Measurements from ENCODE around the gene NAA40.

The NAA40 gene

DNA sequence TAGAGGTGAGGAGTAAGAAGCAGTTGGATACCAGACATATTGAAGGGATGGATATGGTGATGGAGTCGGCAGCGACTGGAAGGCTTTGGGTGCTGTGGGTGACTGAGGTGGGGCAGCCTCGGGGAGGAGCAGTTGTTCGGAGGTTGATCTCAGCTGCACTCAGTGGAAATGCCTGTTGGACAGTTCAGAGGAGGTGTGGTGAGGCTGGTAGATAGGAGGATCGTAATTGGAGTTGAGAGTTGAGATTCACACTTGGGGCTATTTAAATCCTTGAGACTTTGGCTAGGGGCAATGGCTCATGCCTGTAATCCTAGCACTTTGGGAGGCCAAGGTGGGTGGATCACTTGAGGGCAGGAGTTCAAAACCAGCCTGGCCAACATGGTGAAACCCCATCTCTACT lies 54.3 kb downstream of the NAA40 start:
- no peak for DNase-seq

DNA sequence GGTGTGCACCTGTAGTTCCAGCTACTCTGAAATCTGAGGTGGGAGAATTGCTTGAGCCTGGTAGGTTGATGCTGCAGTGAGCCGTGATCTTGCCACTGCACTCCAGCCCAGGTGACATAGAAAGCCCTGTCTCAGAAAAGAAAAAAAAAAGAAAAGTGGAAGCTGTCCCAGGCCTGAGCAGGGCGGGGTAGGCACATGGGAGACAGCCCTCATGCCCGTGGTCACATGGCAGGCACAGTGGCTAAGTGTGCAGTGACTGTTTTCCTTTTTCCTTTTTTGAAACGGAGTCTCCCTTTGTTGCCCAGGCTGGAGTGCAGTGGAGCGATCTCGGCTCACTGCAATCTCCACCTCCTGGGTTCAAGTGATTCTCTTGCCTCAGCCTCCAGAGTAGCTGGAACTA lies 55.2 kb downstream of the NAA40 start:
- no peak for DNase-seq

DNA sequence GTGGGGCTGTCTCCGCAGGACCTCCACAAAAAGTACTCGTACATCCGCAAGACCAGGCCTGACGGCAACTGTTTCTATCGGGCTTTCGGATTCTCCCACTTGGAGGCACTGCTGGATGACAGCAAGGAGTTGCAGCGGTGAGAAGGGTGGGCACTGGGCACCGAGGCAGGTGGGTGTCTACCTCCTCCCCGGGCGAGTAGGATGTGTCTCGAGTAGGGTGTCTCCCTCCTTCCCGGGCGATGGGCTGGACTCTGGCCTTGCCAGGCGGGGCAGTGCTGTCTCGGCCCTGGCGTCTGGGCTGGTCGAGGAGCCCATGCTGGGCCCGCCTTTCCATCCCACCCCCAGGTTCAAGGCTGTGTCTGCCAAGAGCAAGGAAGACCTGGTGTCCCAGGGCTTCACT lies 57.7 kb downstream of the NAA40 start:
- no peak for DNase-seq

DNA sequence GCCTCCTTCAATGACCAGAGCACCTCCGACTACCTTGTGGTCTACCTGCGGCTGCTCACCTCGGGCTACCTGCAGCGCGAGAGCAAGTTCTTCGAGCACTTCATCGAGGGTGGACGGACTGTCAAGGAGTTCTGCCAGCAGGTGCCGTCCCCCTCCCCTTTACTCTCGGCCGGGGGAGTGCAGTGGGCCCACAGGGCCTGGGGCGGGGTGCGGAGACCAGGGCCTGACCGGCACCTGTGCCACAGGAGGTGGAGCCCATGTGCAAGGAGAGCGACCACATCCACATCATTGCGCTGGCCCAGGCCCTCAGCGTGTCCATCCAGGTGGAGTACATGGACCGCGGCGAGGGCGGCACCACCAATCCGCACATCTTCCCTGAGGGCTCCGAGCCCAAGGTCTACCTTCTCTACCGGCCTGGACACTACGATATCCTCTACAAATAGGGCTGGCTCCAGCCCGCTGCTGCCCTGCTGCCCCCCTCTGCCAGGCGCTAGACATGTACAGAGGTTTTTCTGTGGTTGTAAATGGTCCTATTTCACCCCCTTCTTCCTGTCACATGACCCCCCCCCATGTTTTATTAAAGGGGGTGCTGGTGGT lies 58.4 kb downstream of the NAA40 start:
- no peak for DNase-seq

DNA sequence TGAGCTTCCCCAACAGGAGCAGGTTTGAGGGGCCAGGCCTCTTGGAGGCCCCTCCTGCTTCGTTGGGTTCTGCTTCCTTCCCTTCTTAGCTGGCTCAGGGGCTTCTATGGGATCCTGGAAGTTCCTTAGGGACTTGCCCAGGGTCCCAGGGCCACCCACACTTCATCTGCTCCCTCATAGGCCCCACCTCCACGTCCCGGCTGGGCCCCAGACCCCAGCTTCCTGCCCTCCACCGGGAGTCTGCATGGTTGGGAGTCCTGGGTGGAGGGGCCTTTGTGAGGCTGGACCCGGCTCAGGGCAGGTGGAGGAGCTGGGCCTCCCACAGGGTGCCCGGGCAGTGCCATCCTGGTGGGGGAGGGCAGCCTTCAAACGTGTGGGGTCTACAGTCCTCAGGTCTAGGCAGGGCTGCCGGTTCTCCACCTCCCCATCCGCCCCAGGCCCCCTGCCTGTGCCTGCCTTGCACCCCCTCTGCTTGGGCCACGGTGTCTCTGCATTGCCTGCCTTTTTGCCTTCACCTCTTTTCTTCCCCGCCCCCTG lies 59.1 kb downstream of the NAA40 start:
- DNase-seq = no peak

DNA sequence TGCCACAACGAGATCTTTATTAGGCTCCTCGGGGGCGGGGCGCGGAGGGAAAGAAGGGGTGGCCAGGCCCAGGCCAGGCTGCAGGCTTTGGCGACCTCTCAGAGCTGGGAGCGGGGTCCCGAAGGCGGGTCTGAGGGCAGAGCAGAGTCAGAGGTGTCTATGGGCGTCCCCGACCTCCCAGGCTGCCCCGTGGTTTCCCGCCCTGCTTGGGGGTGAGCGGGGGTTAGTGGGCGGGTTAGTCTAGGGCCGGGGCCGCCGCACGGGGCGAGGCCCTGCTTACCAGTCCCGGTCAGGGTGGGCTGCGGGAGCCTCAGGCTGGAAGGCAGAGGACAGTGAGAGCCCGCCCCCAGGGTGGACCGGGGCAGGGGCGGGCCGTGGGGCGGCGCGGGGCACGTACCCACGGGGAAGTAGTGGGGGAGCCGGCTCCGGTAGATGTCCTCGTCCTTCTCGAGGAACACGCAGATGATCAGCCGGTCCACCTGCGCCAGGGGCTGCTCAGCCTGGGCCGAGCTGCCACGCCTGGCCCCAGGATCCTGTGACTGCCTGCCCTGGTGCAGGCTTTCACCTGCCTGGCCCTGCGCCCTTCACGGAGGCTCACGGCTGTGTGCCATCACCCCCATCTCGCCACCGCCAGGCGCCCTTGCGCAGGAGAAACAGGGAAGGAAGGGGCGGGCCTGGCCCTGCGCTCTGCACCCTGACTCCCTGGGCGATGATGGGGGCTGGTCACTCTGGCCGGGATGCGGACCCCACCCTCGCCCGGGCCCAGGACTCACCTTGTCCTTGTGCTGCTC lies 60.0 kb downstream of the NAA40 start:
- no peak for DNase-seq

DNA sequence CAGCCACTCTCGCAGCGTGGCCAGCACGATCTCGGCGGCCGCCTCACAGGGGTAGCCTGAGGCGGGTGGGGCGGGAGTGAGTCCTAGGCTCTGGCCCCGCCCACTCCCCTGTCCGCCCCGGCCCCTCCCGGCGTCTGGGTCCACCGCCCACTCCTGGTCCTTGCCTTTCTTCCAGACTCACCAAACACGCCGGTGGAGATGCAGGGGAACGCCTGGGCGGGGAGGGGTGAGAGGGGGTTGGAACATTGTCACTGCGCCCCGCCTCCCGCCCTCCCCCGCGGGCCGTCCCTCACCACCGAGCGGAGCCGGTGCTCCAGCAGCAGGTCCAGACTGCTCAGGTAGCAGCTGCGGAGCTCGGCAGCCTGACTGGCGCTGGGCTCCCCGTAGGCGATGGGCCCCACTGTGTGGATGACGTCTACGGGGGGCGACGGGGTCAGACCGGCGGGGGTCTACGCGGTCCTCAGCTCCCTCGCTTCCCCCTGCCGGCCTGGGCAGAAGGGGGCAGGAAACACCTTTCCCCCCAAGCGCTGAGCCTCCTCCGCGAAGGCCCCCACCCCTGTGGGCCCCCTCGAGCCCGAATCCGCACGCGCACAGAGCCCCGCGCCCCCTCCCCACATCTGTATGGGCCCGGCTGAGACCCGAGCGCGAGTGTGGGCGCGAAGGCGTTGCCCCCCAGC lies 60.7 kb downstream of the NAA40 start:
- peak; percentile 42 for DNase-seq

DNA sequence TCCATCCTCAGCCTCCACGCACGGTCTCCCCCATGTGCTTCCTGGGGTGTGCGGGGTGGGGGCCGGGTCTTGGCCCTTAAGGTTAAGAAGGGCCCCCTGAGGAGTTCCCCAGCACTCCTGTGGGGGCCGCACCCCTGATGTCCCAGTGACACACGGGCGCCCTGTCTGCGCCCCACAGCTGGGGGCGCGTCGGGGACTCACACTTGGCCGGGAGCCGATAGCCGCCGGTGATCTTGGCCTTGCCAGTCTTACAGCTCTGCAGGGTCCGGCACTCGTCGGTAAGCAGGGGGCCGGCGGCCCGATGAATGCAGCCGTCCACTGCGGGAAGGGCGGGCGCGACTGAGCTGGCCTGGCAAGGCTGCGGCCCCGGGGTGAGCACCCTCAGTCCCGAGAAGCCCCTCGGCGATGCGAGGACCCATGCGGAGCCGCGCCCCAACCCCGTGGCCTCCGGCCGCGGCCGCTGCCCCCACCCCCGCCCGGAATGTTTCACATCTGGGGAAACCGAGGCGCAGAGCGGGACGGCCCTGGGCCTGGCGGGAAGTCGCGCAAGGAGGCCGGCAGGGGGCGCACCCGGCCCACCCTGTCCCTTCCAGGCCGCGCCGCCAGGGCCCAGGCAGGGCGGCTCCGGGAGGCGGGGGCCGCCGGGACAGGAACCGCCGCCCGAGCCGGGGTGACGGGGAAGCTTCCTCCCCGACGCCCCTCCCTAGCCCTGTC lies 61.4 kb downstream of the NAA40 start:
- DNase-seq = no peak

DNA sequence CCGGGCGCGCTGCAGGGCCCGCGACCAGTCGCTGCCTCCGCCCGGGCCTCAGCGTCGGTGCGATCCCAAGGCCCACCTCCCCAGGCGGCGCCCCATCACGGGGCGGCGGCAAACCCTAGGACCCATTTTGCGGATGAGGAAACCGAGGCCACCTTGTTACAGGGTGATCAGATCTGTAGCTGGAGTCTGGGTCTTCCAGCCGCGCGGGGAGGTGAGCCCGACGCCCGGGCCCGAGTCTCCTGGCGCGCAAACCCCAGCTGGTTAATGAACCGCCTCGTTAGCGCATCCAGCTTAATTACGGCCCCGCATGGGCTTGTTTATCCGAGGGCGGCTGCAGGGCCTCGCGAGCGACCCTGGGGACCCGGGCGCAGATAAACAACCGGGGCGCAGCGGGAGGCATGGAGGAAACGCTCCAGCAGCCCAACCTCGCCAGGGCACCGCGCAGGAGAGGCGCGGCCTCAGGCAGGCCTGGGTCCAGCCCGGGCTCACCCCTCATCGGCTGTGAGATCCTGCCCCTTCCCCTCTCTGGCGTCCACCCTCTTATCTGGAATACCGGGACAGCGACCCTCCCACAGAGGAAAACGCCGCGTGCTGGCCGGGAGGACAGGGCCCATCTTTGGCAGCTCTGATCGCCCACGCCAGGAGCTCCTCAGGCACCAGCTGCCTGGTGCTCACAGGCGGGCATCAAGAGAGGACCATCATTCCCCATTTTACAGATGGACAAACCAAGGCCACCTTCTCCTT lies 62.1 kb downstream of the NAA40 start:
- DNase-seq = no peak

DNA sequence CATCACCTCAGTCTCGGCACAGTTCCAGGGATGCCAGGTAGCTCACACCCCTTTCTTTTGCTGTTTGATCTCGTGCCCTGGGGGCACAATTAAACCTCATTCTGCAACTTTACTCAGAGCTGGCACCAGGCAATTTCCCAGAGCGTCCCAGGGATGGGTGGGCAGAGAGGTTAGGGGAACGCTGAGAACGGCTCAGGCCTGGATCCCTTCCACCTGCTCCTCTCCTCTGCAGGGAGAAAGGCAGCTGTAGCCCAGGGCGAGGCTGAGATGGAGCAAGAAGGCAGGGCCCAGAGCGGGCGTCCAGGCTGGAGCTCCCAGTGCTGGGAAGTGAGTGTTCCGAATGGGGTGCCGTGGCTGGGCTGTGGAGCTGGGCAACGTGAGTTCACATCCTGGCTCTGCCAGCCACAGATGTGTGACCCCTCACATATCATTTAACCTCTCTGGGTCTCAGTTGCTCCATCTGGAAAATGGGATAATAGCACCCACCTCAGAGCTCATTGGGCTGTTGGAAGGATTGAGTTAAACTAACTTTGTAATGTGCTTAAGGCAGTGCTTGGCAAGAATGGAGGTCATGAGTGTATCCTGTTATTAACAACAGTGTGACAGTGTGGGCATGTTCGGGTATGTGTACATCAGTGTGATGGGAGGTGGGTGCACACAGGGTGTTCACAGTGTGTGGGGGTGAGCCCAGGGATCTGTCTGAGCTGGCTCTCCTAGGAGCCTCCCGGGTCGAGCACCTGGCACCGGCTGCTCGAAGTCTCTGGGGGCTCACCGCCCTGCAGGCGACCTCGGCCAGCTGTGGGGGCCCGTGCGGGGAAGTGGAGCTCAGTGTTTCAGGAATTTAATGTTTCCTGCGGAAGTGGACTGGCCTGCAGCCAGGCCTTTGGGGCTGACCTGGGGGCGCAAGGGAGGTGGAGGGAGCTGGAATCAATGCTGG lies 63.0 kb downstream of the NAA40 start:
- DNase-seq = no peak

DNA sequence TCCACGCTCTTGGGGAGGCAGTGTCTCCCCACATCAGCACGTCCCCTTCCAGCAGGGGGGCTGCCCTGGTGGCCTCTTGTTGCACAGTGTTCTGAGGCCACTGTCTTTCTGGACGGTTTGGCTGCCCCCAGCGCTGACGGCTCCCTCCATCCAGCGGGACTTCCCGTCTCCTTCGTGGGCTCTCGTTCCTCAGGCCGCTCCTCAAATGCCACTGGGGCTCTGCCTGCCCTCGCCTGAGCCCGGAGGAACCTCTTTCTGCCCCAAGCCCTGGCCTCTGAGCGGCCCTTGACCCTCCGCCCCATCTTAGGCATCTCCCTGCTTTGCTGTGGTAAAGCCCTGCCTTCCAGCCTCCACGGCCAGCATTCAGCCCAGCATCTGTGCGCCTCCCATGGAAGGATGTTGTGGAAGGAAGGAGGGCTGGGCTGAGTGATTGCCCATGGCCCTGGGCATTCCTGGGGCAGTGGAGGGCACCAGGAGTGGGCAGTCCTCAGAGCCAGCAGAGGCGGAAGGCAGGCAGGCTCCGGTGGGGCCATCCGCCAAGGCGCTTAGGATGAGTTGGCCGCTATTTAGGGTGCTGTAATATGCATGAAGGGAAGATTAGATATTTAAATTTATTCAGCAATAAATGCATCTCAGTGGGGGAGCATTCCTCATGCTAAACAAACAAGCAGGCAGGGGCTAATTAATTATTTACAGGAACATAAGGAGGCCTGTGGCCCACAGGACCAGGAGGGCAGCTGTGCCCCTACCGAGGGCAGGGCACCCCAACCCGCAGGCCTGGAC lies 65.2 kb downstream of the NAA40 start:
- DNase-seq = no peak

DNA sequence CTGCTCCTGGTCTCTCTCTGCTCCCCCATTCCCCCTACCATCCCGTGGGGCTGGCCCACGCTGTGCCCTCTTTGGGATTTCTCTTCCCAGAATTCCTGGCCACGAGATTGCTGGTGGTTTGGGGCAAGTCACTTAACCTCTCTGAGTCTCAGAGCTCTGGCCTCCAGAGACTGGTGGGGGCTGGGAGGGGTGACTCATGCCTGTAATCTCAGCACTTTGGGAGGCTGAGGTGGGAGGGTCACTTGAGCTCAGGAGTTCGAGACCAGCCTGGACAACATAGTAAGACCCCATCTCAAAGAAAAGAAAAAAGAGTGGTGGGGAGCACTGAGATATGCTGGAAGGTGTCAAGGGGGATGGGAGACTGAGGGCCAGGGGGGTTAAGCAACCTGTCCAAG lies 65.8 kb downstream of the NAA40 start:
- no peak for DNase-seq

DNA sequence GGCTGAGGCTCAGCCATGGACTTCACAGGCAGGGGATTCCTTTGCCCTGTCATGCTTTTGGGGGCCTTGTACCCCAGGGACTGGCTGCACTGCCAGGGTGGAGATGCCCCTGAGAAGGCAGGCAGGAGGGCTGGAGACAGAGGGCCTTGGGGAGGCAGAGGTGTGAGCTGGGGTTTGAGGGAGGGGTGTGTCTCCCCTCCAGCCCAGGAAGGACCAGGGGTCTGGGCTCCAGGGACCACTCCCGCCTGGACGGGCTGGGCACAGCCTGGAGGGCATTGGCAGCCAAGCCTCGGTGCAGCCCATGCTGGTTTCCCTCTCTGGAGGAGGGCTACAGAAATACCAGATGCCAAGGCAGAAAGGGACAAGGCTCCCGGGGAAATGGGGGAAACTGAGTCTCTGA lies 66.9 kb downstream of the NAA40 start:
- DNase-seq = no peak

DNA sequence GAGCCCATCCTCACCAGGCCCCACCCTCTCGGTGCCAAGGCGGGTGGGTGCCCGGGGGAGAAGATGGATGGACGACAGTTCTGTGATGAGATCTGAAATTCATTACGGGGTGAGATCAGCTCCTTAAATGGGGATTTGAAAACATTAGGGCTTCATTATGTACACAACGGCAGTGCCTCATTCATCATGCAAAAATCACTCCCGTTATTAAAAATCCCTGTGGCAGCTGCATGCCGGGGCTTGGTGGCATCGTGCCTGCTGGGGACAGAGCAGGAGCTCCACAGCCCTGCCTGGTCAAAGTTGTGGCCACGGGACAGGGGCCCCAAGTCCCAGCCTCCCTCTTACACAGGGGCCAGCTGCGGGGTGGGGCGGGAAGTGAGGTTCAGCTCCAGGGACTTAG lies 67.6 kb downstream of the NAA40 start:
- no peak for DNase-seq

All from NCI-H1048 (cell line).